K562 (cell line): Measurements from ENCODE around the gene PRDX3. TPM values are rescaled to one million over a fixed set of nuclear protein-coding genes. Genes with fewer than 3 reads are reported as not detected.

ENCODE experiments used
- BRD4 ChIP-seq: fragments of 200-600 bp; sonication (generic); IDR thresholded peaks from 2 replicates; pipeline ENCODE4 v1.6.1; 2017; ENCODE audit warnings: inconsistent platforms
- CREBBP ChIP-seq: IDR thresholded peaks from one replicate; pipeline ENCODE4 v1.6.1; 2012; ENCODE audit warnings: low read depth, mild to moderate bottlenecking, control low read depth, inconsistent platforms, low read length
- CREM ChIP-seq: IDR thresholded peaks from 2 replicates; pipeline ENCODE4 v1.6.1; 2014; ENCODE audit warnings: antibody characterized with exemption, low read depth
- MAZ ChIP-seq, 2 experiments: fragments of 450-650 bp in 1 of 2; sonication (generic) in 1 of 2; formaldehyde crosslinking; IDR thresholded peaks in 1 of 2; conservative IDR thresholded peaks in 1 of 2; 2 replicates each; pipeline versions ENCODE4 v1.4.0 to v1.5.0; 2020; ENCODE audit warnings: mild to moderate bottlenecking in 1 of 2, missing genetic modification reagents in 1 of 2
- PCBP2 ChIP-seq: fragments of 200-400 bp; formaldehyde crosslinking; IDR thresholded peaks from 2 replicates; pipeline ENCODE4 v1.6.1; 2018; ENCODE audit warnings: low read length, low read depth, mild to moderate bottlenecking, moderate library complexity; ENCODE audit not compliant: poor library complexity, severe bottlenecking
- RBFOX2 ChIP-seq: fragments of 200-400 bp; formaldehyde crosslinking; IDR thresholded peaks from 2 replicates; pipeline ENCODE4 v1.6.1; 2017; ENCODE audit warnings: low read depth, mild to moderate bottlenecking, low read length, moderate library complexity
- SAFB2 ChIP-seq: fragments of 200-400 bp; formaldehyde crosslinking; IDR thresholded peaks from 2 replicates; pipeline ENCODE4 v1.6.1; 2018; ENCODE audit warnings: borderline replicate concordance, low read length, low read depth, moderate library complexity; ENCODE audit not compliant: severe bottlenecking
- TAF7 ChIP-seq: fragments of 450-650 bp; IDR thresholded peaks from 2 replicates; pipeline ENCODE4 v1.6.1; 2016; ENCODE audit warnings: missing genetic modification characterization, missing compliant biosample characterization
- TOE1 ChIP-seq, 2 experiments: fragments of 450-650 bp in 1 of 2; sonication (generic) in 1 of 2; formaldehyde crosslinking in 1 of 2; IDR thresholded peaks; 2 replicates each; pipeline versions ENCODE4 v1.7.1 to v1.8.0; 2016 to 2022; ENCODE audit warnings: borderline replicate concordance in 2 of 2, mild to moderate bottlenecking in 2 of 2, antibody characterized with exemption in 1 of 2, inconsistent platforms in 1 of 2, low read depth in 1 of 2, missing genetic modification reagents in 1 of 2, moderate library complexity in 1 of 2
- ZNF184 ChIP-seq: sonication (generic); formaldehyde crosslinking; IDR thresholded peaks from 2 replicates; pipeline ENCODE4 v1.5.0; 2020; ENCODE audit warnings: missing genetic modification reagents
- polyA plus RNA-seq, 8 experiments: library from polyadenylated mRNA; depleted of rRNA in 4 of 8; stranded (reverse) in 5 of 8; unstranded in 3 of 8; fragments of >200 nt; fragmentation: Nextera tagmentation in 2 of 8; fragmentation: Illumina TruSeq in 1 of 8; extraction: Ambion mirVana in 2 of 8; extraction: Trizol in 1 of 8; gene quantifications; 2 replicates each; pipeline versions ENCODE4 v1.2.1 to v1.2.3, GENCODE V29; 2011 to 2014; ENCODE audit warnings: inconsistent platforms in 1 of 8, missing spikeins in 1 of 8
- total RNA-seq, 7 experiments: library from RNA; depleted of rRNA in 6 of 7; stranded (reverse); fragments of >200 nt in 6 of 7; fragmentation: Illumina TruSeq in 2 of 7; extraction: Trizol in 2 of 7; gene quantifications; 2 replicates each; pipeline versions ENCODE4 v1.2.1 to v1.2.3, GENCODE V29; 2011 to 2021; ENCODE audit warnings: low replicate concordance in 1 of 7
- TF ChIP-seq, protein P1 (sequence below), 2 experiments: IDR thresholded peaks in 1 of 2; conservative IDR thresholded peaks in 1 of 2; 2 replicates each; pipeline ENCODE4 v1.6.1; 2016; ENCODE audit warnings: low read depth in 2 of 2, mild to moderate bottlenecking in 1 of 2, missing compliant biosample characterization in 1 of 2, missing genetic modification characterization in 1 of 2, moderate library complexity in 1 of 2
- TF ChIP-seq, protein P2 (sequence below): fragments of 450-650 bp; formaldehyde crosslinking; IDR thresholded peaks from 2 replicates; pipeline ENCODE4 v1.4.0; 2022; ENCODE audit warnings: missing genetic modification characterization
- TF ChIP-seq, protein P3 (sequence below): IDR thresholded peaks from 3 replicates; pipeline ENCODE4 v1.6.1; 2011; ENCODE audit warnings: borderline replicate concordance, mild to moderate bottlenecking; ENCODE audit not compliant: insufficient read length, insufficient read depth
- TF ChIP-seq, protein P4 (sequence below): fragments of 250-450 bp; sonication (Bioruptor Pico); IDR thresholded peaks from 2 replicates; pipeline ENCODE4 v1.5.0; 2021

PRDX3 gene
- total and polyA plus RNA-seq, 9 of the 15 experiments (the other 6 are each of a cell fraction or from before 2014, with no cell fraction given): 122 to 994 (median 173) TPM

DNA sequence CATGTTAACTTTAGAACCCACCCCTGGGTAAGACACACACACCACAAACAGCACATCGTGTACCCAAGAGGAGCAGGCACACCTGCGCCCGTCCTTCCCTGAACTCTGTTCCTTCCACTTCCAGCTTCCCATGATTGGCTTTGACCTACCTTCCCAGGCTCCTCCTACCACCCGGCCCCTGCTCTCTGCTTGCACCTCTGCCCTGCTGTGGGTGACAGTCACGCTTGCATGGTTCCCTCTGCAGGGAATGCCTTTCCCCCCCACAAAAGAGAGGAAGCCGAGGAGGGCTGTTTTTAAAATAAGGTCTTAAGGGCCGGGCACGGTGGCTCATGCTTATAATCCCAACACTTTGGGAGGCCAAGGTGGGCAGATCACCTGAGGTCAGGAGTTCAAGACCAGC lies 29.5 kb downstream of the PRDX3 start (continued):
- TF ChIP-seq, protein P1, sequence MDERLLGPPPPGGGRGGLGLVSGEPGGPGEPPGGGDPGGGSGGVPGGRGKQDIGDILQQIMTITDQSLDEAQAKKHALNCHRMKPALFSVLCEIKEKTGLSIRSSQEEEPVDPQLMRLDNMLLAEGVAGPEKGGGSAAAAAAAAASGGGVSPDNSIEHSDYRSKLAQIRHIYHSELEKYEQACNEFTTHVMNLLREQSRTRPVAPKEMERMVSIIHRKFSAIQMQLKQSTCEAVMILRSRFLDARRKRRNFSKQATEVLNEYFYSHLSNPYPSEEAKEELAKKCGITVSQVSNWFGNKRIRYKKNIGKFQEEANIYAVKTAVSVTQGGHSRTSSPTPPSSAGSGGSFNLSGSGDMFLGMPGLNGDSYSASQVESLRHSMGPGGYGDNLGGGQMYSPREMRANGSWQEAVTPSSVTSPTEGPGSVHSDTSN (CRISPR knock-in tag; IDR thresholded peaks at IDR 0.05; ENCODE audit: low read depth): no peak
- TF ChIP-seq, protein P1 (tag; conservative IDR thresholded peaks at IDR 0.05; ENCODE audit: low read depth): no peak
- TF ChIP-seq TOE1 (IDR thresholded peaks at IDR 0.05; ENCODE audit: borderline replicate concordance) (no peak), TOE1 (CRISPR knock-in tag; IDR thresholded peaks at IDR 0.05; ENCODE audit: borderline replicate concordance, low read depth) (no peak), RBFOX2 (no peak), ZNF184 (CRISPR knock-in tag) (no peak), CREM (no peak), PCBP2 (no peak), SAFB2 (no peak), TAF7 (tag) (no peak), CREBBP (no peak), BRD4 (no peak), MAZ (CRISPR knock-in tag; conservative IDR thresholded peaks at IDR 0.05 in 1 of 2, IDR thresholded peaks at IDR 0.05 in 1 of 2) (no peak)
- TF ChIP-seq, protein P2, sequence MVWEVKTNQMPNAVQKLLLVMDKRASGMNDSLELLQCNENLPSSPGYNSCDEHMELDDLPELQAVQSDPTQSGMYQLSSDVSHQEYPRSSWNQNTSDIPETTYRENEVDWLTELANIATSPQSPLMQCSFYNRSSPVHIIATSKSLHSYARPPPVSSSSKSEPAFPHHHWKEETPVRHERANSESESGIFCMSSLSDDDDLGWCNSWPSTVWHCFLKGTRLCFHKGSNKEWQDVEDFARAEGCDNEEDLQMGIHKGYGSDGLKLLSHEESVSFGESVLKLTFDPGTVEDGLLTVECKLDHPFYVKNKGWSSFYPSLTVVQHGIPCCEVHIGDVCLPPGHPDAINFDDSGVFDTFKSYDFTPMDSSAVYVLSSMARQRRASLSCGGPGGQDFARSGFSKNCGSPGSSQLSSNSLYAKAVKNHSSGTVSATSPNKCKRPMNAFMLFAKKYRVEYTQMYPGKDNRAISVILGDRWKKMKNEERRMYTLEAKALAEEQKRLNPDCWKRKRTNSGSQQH (CRISPR knock-in tag): no peak
- TF ChIP-seq, protein P3, sequence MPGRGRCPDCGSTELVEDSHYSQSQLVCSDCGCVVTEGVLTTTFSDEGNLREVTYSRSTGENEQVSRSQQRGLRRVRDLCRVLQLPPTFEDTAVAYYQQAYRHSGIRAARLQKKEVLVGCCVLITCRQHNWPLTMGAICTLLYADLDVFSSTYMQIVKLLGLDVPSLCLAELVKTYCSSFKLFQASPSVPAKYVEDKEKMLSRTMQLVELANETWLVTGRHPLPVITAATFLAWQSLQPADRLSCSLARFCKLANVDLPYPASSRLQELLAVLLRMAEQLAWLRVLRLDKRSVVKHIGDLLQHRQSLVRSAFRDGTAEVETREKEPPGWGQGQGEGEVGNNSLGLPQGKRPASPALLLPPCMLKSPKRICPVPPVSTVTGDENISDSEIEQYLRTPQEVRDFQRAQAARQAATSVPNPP: no peak
- TF ChIP-seq, protein P4, sequence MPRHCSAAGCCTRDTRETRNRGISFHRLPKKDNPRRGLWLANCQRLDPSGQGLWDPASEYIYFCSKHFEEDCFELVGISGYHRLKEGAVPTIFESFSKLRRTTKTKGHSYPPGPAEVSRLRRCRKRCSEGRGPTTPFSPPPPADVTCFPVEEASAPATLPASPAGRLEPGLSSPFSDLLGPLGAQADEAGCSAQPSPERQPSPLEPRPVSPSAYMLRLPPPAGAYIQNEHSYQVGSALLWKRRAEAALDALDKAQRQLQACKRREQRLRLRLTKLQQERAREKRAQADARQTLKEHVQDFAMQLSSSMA (CRISPR knock-in tag): no peak
